Esophagus squamous epithelium (tissue), 4 donors: ENCODE results near the gene MYT1.

Experiments used
- POLR2A ChIP-seq, 4 donors: fragments of 450-650 bp; IDR thresholded peaks; one replicate each; pipeline ENCODE4 v1.6.1; 2017; ENCODE audit warnings: antibody characterized with exemption in 4 of 4, mild to moderate bottlenecking in 4 of 4, moderate library complexity in 3 of 4
- TF ChIP-seq, protein P1 (sequence below), 6 experiments: fragments of 450-650 bp in 4 of 6; fragments of 200-600 bp in 2 of 6; sonication (generic) in 2 of 6; IDR thresholded peaks; one replicate each; pipeline ENCODE4 v1.5.1; 2016 to 2019; ENCODE audit warnings: antibody characterized with exemption in 6 of 6, mild to moderate bottlenecking in 4 of 6, moderate library complexity in 4 of 6

DNA sequence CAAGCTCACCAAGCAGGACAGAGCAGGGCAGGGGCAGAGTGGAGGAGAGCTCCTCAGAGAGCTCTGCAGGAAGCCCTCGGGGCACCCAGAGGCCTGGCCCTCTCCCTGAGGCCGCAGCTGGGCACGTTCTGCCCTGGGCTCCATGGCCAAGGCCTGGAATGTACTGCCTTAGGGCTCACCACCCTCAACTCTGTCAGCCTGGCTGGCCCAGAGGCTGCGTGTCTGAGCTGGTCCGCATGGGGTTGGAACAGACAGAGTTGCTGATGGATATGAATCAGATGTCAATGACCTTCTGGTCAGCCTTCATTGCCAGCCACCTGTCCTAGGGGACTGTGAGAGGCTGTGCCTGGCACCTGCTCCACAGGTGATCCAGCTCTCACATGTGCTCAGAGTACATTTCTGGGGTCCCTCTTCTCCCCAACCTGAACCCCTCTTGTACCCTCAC lies 58.1 kb downstream of the MYT1 start:
- TF ChIP-seq POLR2A (IDR thresholded peaks at IDR 0.05) = no peak
- TF ChIP-seq, protein P1, sequence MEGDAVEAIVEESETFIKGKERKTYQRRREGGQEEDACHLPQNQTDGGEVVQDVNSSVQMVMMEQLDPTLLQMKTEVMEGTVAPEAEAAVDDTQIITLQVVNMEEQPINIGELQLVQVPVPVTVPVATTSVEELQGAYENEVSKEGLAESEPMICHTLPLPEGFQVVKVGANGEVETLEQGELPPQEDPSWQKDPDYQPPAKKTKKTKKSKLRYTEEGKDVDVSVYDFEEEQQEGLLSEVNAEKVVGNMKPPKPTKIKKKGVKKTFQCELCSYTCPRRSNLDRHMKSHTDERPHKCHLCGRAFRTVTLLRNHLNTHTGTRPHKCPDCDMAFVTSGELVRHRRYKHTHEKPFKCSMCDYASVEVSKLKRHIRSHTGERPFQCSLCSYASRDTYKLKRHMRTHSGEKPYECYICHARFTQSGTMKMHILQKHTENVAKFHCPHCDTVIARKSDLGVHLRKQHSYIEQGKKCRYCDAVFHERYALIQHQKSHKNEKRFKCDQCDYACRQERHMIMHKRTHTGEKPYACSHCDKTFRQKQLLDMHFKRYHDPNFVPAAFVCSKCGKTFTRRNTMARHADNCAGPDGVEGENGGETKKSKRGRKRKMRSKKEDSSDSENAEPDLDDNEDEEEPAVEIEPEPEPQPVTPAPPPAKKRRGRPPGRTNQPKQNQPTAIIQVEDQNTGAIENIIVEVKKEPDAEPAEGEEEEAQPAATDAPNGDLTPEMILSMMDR (IDR thresholded peaks at IDR 0.05) = no peak
